CD1c-positive myeloid dendritic cell (primary cell): Measurements from ENCODE around the gene AHNAK.
"Not testable (repeated sequence)": the region's sequence is repeated elsewhere in the genome, so short reads cannot be mapped to it uniquely, and the experiment has no call there.

Experiments
- DNase-seq: peaks from one replicate; pipeline ENCODE4 v3.0.0-alpha.2; 2016; ENCODE audit errors: extremely low spot score

The AHNAK gene

DNA sequence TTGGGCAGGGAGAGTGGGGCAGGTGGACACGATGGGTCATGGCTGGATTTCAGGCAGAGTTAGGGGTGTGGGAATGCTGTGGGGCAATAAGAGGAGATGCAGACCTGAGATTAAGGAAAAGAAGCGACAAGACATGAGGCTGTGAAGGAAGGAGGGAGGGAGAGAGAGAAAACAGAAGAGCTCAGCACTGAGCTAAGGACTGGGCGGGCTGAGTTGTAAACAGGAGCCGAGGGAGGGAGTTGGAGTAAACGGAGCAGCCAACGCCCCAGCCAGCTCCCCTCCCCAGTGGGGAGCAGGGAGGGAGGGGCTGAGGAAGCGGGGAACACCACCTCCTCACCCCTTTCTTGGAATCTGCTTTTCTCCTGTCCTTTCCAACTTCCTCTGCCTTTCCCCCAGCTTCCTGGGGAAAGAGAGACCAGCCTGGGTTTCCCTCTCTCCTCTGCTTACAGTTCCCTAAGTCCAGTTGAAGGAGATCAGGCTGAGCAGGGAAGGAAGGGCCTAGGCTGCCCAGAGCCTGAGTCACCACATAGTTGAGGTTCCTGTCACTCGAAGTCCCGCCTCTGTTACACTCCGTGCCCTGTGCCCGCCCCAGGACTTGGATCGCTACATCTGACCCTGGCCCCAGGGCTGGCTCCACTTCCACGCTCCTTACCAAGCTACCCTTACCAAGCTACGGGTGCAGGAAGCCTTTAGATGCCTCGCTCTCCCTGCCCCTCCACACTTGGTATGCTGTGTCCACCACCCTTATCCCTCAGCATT, 6.7 kb upstream of the AHNAK start:
- DNase-seq, result peak; percentile 91

DNA sequence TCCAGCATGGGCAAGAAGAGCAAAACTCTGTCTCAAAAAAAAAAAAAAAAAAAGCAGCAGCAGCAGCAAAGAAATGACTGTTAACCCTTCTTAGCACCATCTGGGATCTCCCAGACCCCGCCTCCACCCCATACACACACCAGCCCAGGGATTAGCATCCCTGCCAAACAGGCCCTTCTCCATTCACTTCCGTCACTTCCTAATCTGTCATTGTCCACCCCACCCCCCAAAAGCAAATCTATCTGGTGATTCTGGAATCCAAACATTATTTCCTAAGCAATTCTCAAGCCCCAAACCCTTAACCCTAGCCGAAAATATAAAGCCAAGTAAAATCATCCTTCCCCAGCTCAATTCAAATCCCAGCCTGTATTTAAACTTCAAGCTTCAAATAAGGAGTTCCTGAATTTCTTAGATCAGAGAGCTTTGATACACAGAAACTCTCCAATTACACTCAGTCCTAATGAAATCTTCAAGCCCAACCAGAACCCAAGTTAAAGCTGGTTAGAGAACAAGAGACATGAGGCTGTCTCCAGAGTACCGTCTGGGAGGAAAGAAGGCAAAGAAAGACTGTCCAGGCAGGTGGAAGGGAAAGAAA, 6.0 kb upstream of the AHNAK start:
- peak; percentile 38 for DNase-seq

DNA sequence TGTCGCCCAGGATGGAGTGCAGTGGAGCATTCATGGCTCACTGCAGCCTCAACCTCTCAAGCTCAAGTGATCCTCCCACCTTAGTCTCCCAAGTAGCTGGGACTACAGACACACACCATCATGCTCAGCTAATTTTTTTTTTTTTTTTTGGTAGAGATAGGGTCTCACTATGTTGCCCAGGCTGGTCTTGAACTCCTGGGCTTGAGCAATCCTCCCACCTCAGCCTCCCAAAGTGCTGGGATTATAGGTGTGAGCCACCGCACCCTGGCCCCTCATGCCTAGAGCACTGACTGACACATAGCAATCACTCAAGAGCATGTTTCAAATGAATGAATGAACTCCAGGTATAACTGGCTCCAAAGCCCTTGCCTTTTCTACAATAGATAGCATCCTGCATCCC, 3.9 kb upstream of the AHNAK start:
- DNase-seq, result not testable (repeated sequence)

DNA sequence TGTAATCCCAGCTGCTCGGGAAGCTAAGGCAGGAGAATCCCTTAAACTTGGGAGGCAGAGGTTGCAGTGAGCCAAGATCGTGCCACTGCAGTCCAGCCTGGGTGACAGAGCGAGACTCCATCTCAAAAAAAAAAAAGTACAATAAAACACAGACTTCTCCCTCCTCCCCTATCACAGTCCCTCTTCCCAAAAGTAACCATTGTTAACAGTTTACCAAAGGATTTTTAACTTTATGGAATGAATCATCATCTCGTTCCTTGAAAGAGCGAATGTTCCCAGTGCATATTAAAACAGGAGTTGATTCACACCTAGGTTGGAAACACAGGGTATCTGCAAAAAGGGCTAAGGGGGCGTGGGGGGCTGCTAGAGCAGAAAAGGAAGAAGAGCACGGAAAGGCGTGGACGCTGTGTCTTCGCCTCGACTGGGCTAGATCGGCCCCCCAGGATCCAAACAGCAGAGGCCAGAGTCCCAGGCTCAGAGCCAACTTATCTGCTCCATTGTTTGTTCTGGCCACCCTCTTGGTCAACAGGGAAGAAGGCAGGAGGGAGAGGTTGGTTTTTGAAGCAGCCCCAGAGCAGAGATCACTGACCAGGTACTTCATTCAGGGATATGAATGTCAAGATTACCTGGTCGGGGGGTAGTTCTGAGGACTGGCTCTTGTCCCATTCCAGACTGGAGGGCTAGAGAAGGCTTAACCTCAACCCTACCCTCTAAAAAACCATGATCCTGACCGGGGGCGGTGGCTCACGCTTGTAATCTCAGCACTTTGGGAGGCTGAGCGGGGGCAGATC, 2.1 kb upstream of the AHNAK start:
- DNase-seq, result no peak

DNA sequence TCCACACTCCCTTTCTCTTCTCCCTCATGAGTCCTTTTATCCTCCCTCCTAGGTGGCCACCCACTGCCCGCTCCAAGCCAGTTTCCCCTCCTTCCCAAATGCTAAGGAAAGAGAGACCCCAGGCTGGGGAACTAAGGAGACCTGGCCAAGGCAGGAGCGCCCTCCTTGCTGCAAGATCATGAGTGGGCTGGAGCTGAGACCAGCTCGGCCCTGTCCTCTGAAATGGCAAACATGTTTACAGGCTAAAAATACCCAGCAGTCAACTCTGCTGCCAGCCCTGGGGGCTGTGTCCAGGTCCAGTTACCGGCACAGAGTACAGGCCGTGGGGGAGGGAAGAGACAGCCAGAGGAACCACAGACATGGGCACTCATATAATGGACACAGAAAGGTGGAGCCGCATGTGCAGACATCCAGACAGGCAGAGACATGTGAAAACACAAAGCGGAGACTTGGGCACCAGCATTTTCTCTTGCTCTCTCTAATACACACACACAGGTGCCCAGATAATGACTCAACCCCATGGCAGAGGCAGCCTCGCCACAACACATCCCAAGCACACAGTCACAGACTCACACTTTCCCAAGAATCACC, 1.2 kb upstream of the AHNAK start:
- DNase-seq, result no peak

DNA sequence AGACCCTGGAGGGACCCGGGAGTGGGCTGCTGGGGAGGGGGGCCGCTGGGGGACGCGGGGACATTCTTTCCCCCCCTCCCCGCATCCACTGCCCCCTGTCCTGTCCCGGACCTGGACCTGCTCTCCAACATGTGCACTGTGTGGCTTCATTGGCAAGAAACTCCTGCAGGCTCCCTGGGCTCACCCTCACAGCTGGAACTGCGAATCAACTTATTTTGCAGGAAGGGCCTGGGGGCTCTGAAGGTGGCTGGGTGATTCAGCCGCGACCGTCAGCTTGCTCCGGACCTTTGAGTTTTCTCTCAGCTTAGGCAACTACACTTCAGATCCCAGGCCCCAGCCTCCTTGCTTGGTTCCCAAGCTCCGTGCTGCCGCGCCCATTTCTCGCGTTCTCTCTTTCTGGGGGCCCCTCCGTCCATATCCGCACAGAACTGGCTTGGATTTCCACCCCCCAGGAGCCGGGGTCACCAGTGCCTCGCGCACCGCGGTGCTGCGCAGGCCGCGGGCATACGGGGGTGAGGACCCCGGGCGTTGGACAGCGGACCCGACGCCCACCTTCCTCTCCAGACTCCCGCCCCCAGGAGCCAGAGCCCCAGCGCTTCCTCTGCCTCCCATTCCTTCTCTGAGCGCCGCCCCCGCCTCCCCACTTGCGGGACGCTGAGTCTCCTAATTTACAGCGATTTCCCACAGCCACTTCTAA, 471 bp upstream of the AHNAK start:
- DNase-seq, result no peak

DNA sequence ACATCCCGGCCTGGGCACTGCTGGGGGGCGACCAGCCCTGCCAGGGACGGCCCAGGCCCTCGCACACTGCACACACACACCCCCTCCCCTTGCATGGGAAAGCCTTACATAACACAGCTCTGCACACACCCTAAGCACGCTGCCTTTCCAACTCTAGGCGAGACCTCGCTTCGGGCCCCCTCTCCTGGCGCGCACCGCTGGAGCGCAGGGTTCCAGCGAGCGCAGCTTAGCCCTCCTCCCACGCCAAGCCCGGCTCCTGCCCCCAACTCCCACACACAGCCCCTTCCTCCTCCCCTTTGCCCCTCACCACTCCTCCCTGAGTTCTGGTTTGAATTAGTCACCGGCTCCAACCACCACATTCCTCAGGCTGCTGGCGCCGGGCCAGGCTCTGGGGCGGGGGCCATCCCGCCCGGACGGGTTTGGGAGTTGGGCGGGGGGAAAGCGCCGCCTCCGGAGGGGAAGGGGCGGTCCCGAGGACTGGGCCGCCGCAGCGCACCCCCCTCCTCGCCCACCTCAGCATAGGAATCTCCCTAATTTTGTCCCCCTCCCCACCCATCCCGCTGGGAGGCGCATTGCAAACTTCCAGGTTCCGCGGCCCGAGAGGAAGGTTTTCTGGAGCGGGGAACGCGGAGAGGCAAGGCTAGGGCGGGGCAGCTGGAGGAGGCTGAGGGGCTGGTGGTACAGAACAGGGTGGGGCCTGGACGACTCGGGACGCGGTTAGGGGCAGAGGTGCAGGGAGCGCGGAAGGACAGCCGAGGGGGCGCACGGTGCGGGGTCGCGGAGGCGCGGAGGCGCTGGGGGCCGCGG, 966 bp downstream of the AHNAK start:
- DNase-seq, result peak; percentile 90

DNA sequence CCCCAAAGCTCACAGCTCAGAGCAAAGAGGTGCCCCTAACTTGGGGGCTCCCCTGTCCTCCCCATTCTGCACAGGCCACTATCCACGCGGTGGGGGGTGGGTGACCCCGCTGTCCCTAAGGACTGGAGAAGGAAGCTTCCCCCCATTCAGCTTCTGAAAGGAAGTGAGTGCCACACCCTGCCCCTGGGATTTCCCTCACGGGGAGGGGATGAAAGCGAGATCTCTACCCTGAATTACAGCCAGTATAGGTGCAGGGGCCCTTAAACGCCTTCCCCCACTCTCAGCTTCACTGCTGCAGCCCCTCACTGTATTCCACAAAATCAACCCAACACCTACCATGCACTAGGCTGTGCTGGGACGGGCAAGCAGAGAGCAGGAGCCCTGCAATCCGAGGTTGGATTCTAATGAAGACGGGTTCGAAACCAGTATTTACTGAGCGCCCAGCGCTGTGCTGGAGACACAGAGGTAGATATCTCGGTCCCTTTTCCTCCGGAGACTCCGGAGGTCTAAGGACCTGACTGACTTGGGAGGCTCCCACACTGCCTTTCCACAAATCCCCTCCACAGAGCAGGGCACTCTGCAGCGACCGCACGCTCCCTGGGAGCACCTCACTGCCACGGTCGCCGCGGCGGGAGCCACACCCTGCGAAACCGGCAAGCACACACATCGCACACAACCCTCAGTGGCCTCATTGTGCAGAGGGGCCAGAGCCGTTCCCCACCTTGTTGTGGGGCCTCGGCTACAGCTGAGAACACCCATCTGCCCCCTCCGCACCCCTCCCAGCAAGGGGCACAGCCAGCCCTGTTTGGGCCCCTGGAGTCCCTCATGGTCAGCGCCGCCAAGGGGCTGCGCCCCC, 1.8 kb downstream of the AHNAK start:
- DNase-seq, result peak; percentile 60

DNA sequence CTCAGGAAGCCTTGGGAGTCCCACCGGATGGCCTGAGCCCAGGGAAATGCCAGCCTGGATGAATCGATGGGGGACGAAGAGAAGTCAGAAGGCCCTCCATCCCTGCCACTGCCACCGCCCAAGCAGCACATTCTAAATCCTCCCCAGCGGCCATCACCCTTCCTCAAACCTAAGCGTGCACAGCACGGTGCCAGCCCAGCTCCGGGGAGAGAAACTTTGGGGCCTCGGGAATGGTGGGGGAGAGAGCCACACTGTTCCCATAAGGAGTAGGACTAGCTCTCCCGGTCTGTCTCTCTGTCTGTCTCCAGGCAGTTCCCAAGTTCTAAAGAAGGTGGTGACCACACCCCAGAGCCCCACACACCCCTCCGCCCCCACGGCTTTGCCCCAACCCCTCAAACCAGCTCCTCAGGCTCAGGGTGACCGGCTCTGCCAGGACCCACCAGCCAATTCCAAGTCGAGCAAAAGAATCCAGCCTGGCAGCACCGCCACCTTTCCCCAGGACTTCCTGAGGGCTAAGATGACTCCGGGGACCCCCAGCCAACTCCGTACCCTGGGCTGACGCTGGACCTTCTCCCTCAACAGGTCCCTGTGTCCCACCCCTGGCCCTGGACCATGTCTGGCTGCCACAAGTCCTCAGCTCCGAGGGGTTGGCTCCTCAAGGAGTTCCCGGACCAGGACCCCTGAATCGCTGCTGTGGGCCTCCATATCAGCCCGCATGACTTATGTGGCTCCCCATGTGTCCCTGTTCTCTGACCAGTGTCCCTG, 2.7 kb downstream of the AHNAK start:
- DNase-seq, result no peak

DNA sequence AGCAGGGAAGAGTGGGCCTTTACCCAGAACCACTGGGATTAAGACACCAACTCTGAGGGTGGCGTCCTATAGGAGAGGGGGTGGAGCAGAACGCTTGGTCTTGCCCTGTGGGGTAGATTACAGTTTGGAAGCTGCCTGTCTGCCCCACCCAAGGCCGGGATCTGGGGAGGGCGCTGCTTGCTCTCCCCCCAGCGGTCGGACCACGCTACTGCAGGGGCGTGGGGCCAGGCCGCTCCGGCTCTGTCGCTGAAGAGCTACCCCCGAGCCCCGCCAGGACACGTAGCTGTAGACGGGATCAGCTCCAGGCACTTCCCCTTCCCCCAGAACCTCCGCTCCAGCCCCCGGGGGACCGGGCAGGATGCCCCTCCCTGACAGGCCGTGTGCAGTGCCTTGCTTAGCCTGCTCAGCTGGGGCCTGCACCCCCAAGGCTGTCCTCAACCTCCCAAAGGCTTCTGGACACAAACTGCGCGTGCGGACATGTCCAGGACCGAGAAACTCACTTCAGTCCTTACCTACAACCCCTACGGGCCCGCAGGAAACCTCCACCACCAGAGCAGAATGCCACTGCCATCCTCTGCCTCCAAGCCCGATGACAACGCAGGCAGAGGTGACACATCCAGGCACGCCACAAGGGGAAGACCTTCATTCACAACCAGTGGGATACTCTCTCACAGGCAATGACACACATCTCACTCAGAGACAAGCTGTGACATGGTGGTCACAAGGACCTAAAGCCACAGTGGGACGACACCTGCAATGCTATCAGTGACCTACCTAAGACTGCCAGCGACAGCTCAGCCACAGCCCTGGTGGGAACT, 3.6 kb downstream of the AHNAK start:
- DNase-seq, result peak; percentile 85

DNA sequence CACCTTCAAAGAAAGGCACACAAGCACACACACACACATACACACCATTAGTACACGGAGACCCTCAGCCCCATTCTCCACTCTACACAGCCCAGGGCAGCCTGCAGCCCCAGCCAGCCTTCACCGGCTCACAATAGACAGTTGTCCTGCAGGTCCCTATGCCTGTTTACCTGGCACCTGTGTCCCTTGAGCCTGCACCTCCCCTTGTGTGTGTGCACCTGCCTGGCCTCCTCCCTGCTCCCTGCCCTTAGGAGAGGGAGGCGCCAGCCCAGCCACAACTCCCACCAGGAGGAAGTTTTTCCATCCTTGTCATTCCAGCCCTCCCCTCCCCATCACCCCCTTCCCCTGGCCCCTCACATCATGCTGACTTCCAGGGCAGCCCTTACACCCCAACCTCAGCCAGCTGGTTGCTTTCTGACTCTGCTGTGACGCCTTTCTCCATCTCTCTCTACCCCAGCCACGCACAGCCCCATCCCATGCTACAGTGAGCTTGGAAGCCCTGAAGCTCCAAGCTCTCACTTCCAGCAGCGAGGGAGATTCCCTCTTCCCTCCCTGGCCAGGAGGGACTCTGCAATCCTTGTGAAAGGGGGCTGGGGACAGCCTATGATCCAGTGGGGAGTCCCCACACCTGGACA, 4.4 kb downstream of the AHNAK start:
- no peak for DNase-seq

DNA sequence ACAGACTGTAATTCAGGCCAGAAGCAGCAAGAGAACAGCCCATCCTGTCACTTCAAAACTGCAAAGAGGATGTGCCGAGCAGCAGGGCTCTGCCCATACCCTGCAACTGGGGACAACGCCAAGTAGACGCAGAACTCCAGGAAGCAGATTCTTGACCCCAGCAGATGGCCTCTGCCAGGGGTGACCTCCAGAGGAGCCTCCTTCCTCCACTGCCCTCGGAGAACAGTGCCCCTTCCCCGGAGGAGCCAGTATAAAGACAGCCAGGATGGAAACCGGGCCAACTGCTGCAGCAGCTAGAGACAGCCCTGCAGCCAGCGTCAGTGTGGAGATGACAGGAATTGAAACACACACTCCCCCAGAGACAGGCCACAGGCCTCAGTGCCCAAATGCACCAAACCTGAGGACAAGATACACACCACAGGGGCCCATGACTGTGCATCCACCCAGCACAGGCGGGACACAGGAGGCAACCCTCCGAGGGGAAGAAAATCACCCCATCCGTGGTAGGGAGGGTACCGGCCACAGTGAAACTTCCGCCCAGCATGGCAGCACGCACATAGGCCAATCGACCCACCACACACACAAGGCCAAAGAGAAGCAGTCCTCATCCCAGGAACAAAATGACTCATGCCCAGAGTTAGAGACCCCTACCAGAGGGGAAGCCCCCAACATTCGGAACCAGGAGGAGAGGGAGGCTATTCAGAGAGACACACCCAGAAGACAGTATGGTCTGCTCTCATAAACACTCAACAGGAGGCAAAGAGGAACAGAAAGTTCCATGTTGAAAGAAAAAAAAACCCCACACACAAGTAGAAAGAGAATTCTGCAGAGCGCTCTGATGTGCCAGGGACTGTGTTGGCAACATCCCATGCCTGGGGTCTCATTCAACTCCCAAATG, 5.6 kb downstream of the AHNAK start:
- DNase-seq, result peak; percentile 86

DNA sequence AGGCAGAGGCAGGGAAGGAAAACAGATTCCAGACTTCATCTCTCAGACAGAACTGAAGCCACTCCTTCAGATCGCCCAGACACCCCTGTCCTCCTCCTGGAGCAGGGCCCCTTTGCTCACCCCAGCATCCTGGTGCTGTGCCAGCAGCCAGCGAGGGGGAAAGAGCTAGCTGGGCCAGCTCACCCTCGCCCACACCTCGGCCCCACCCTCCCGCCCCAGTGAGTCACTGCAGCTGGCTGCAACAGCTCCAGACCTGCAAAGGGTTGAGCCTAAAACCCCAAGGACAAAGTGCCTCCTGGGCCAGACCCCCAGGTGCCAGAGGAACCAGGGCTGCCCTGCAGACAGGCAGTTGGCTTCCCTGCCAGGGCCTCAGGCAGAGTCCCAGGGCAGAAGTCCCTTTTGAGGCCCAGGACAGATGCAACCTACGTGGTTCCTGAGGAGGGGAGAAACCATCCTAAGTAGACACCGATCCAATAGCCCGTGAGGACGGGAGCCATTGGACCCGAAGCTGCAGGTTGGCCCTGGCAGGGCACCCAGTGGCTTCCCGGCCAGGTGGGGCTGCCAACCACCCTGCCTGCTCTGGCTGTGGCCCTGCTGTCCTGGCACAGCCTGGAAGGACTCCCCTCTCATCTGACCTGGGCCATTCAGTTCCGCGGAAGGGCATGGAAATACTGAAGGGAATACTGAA, 7.2 kb downstream of the AHNAK start:
- peak; percentile 75 for DNase-seq

DNA sequence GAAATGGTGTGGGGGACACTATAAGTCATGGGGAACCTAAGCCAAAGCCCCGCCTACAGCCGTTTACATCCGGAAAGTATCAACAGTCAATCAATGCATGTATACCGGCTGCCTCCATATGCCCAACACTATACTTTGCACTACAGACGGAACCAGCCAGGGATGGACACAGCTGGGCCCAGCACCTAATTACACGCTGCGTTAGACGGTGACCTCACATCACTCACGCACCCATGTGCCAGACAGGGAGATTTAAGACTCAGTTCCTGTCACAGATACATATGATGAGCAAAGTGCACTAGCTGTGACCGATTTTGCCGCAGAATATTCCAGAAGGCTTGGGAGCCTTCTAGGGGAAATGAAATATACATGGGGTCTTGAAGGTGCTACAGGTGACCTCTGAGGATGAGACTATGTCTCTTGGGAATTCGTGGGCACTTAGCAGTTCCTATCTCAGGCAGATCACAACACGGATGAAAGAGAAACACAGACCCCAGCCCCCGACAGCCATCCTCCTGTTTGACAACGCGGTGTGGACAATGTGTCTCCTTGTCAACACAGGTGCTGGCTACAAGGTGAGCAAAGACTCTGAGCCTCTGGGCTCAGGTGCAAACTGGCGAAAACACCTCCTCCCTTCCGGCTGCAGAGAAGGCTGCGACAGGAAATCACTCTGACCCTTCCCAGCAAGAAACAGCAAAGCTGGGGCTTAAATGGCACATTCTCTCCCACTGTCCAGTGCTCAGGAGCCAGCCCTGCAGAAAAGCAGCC, 8.0 kb downstream of the AHNAK start:
- DNase-seq, result no peak

DNA sequence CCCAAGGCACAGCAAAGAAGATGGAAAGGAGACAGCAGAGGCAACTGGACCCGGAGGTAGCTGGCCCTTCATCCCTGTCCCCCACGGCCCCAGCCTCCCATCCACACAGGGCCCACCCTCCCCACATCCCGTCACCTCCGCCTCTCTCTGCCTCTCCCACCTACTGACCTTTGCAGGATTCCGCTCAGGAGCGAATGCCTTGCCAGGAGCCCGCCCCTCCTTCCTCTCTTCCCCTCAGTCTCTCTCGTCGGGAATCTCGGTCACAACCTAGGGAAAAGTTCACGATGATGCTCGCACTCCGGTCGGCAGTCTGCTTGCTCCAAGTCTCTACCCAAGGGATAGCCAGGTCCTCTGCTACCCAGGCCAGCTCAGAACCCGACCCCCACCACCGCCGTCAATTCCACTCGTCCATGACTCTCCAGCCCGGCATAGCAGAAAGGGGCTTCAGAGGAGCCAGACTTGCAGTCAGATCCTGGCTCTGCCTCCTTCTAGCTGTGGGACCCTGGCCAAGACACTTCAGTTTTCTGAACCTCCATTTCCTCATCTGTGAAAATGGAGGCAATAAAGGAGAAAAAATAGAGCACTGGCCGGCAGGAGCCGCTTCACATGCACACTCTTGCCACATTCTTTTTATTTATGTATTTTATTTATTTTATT, 10.2 kb downstream of the AHNAK start:
- no peak for DNase-seq
